ENCODE results near the gene SLC16A5.

SLC16A5 gene

DNA sequence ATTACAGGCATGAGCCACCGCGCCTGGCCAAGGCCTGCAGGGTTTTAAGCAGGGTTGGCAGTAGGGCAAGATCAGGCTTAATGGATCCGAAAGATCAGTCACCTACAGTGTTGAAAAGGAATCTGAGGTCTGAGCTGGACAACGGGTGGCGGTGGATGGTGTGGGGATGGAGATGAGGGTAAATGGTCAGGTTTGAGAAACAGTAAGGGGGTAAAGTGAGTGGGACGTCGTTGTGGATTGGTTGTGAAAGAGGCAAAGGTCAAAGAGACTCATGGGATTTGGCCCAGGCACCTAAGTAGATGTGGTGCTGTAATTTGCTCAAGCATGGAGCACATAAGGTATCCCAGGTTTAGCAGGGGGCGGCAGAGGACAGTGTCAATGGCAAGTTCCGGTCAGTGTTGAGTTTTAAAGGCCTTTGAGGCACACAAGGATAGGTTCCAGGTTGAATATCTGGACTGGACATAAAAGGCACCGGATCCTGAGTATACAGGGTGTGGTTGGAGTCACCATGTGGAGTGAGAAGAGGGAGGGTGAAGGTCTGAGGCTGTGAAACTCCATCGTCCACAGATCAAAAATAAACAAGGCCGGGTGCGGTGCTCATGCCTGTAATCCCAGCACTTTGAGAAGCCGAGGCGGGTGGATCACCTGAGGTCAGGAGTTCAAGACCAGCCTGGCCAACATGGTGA, 1.1 kb upstream of the SLC16A5 start:
- DNase-seq (ENCODE audit: low read depth in 1 of 2, low spot score in 1 of 2) = no peak

- DNase-seq (ENCODE audit: low read depth in 1 of 2, low spot score in 1 of 2) = no peak
Observed at GRCh38 chr17:75087182-75087557, 584 bp upstream of the SLC16A5 start.

- DNase-seq (ENCODE audit: low read depth in 1 of 2, low spot score in 1 of 2) = no peak
Observed at GRCh38 chr17:75088465-75089417, 987 bp downstream of the SLC16A5 start.

GRCh38 chr17:75090871-75091854, 3.4 kb downstream of the SLC16A5 start:
- no peak for DNase-seq (ENCODE audit: low read depth in 1 of 2, low spot score in 1 of 2)

DNA sequence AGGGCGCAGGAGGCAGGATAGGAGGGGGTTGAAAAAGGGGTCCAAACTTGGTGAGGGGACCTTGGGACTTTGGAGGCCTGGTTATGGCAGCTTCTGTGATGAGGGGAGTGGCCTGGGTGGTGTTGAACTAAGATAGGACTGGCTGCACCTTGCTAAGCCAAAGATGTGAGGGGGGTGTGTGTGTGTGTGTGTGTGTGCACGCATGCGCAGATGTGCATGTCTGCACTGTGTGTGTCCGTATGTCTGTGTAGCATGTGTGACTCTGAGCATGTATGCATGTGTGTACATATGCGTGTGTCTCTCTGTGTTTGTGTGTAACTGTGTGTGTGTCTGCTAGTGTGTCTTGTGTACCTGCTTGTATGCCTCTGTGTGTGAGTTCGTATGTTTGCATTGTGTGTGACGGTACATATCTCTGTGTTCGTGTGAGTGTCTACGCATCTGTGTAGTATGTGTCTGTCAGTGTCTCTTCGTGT, 4.1 kb downstream of the SLC16A5 start:
- no peak for DNase-seq (ENCODE audit: low read depth in 1 of 2, low spot score in 1 of 2)

DNA sequence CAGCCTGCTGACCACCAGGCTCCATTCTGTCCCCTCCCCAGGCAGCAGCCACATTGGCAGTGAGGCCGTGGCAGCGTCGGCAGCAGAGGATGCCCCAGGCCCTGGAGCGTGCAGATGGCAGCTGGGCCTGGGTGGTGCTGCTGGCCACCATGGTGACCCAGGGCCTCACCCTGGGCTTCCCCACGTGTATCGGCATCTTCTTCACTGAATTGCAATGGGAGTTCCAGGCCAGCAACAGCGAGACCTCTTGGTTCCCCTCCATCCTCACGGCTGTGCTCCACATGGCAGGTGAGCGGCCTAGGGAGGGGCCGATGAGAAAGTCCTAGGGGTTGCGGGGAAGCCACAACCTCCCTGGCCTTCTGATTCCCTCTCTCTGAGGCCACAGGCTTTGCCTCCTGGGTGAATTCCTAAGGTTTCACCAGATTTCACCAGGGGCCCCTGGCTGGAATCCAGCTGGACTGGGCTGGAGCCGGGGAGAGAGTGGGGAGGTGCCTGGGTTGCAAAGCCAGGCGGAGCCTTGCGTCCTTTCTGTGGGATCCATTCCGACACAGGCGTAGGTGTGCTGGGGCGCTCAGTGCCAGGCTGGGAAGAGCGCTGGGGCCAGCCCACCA, 5.9 kb downstream of the SLC16A5 start:
- DNase-seq (ENCODE audit: low read depth in 1 of 2, low spot score in 1 of 2) = no peak

DNA sequence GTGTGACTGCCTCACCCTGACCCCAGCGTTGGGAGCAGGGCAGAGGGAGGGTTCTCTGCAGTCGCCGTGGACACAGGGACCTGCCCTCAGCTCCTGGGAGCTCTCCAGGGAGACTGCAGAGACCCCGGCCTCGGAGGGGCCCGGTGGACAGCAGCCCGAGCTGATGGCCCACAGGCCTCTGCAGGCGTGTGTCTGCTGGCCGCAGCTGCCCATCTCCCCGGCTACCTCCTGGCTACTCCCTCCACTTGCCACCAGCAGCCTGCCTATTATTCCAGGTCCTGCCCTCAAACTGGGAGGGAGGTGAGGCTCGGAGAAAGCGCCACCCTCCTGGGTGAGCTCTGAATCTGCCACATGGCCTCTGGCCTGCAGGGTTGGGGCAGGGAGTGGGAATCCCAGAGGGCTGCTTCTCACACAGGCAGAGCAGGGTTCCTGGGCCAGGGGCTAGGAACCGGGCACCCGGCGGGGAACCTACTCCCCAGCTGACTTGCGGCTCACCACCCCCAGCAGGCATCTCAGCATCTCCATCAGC, 7.2 kb downstream of the SLC16A5 start:
- no peak for DNase-seq (ENCODE audit: low read depth in 1 of 2, low spot score in 1 of 2)

DNA sequence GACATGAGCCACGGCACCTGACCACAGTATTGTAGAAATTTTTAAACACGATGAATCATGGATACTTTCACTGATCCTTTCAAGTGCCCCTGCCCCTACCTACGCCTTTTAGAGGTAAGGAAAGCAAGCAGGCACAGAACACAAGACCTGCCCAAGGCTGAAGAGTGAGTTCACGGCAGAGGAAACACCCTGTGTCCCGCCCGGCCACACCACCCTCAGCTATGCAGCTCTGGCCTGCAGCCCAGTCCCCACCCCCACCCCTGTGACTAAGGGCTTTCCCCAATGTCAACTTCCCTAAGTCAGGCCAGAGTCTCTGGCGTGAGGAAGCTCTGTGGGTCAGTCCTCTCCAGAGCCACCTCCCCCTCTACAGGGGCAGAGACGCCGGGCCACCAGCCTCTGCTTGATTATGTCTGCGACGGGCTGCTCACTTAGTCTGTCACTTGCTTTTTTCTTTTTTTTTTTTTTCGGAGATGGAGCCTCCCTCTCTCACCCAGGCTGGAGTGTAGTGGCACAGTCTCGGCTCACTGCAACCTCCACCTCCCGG, 8.4 kb downstream of the SLC16A5 start:
- no peak for DNase-seq (ENCODE audit: low read depth in 1 of 2, low spot score in 1 of 2)

- DNase-seq (ENCODE audit: low read depth in 1 of 2, low spot score in 1 of 2) = no peak
Observed at GRCh38 chr17:75097865-75098264, 10.1 kb downstream of the SLC16A5 start.

DNA sequence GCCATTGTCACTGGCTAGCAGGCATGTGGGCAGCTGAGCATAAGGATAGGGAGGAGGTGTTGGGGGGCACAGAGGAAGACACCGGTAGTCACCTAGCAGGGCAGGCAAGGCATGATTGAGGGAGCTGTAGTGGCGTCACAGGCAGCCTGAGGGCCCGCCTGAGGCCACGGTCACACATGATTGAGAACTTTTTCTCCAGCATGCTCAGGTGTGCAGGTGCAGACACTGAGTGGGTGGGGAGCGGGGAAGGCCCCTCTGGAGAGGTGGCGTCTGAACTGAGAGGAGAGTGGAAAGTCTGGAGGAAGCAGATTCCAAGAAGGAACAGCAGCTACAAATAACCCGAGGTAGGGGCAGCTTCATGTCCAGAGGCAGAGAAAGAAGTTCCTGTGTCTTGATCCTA, 11.1 kb downstream of the SLC16A5 start:
- no peak for DNase-seq (ENCODE audit: low read depth in 1 of 2, low spot score in 1 of 2)

DNA sequence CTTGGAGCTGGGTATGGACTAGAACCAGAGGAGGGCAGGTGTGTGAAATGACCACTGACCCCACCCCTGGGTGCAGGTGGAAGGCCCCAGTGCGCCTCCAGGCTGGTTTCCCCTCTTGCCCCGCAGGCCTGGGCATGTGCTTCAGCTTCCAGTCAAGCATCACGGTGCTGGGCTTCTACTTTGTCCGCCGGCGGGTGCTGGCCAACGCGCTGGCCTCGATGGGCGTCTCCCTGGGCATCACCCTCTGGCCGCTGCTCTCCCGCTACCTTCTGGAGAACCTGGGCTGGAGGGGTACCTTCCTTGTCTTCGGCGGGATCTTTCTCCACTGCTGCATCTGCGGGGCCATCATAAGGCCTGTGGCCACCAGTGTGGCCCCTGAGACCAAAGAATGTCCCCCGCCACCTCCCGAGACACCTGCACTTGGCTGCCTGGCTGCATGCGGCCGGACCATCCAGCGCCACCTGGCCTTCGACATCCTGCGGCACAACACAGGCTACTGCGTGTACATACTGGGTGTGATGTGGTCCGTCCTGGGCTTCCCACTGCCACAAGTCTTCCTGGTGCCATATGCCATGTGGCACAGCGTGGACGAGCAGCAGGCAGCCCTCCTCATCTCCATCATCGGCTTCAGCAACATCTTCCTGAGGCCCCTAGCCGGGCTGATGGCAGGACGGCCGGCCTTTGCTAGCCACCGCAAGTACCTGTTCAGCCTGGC, 12.3 kb downstream of the SLC16A5 start:
- no peak for DNase-seq (ENCODE audit: low read depth in 1 of 2, low spot score in 1 of 2)

DNA sequence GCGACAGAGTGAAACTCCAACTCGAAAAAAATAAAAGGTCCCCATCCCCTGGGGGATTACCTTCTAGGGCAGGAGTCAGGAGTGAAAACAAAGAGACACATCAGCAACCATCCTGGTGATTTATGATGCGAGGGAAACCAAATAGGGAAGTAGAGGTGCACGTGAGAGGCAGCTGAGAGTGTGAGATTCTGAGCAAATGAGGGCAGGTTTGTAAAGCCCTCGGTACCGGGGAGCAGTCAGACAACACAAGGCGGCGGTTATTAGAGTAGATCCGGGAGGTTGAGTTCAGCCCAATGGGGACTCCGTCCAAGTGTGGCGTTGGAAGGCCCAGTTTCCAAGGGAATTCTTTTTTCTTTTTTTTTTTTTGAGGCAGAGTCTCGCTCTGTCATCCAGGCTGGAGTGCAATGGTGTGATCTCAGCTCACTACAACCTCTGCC, 14.6 kb downstream of the SLC16A5 start:
- no peak for DNase-seq (ENCODE audit: low read depth in 1 of 2, low spot score in 1 of 2)

DNA sequence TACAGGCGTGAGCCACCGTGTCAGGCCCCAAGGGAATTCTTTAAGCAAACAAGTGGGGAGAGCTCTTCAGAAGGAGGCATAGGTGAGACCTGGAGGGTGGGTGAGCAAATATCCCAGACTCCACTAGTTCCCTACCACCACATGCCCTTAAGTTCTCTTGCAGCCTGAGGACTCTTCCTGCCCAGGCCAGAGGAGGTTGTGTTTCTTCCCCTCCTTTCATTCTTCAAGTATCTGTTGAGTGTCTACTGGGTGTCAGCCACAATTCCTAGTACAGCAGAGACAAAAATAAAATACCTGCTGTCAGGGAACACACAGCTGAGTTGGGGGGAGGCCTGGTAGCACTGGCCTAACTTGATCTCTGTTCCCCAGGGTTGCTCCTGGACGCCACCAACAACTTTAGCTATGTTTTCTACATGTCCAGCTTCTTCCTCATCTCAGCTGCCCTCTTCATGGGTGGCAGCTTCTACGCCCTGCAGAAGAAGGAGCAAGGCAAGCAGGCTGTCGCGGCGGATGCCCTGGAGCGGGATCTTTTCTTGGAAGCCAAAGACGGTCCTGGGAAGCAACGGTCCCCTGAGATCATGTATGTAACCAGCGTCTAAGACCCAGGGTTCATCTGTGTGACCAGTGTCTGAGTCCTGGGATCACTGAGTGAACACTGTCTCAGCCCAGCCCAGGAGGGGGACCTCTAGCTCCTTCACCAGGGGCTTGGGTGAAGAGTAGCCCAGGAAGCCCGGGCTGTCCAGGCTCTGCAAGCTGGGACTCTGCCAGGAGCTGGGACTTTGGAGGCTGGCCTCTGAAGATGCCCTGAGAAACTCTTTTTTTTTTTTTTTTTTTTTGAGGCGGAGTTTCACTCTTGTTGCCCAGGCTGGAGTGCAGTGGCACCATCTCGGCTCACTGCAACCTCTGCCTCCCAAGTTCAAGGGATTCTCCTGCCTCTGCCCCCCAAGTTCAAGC, 16.1 kb downstream of the SLC16A5 start:
- no peak for DNase-seq (ENCODE audit: low read depth in 1 of 2, low spot score in 1 of 2)

GRCh38 chr17:75105126-75106080, 17.6 kb downstream of the SLC16A5 start:
- DNase-seq (ENCODE audit: low read depth in 1 of 2, low spot score in 1 of 2) = no peak

DNA sequence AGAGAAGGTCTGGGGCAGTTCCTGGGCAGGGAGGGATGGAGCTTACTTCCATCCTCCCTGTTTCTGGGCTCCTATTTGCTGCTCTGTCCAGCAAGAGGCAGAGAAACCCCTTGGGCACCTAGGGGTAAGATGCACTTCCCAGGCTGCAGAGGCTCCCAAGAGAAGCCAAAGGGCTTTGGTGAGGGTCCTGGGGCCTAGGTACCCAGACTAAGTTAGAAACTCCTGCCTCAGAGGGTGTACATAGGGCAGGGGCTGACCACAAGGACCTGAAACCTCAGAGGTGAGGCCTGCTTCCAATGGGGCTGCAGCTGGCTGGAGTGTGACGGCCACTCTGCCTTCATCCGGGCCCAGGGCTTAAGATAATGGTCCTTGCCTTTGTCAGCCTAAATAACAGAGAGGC, 20.4 kb downstream of the SLC16A5 start:
- DNase-seq (ENCODE audit: low read depth in 1 of 2, low spot score in 1 of 2) = no peak

DNA sequence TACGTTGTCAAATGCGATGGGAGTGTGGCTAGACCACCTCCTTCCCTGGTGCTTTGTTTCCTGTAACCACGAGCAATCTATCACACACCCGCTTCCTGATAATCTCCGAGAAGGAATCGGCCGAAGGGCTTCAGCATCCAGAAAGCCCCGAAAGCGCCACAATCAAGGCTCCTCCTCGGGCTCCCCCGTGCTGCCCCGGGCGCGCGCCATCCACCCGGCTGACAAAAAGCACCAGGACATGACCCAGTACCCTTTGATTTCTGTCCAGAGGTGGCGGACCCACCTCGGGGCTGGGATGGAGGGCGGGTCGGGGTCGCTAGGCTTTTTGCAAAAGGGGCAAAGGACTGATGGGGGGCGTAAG, 21.3 kb downstream of the SLC16A5 start:
- no peak for DNase-seq (ENCODE audit: low read depth in 1 of 2, low spot score in 1 of 2)

Data from stimulated activated CD4-positive, alpha-beta T cell treated with anti-CD3 and anti-CD28 coated beads, Interleukin-15, amount 100 ng/mL, for 1 hour (primary cell).